ENCODE results near the gene ADA.
A peak's percentile ranks its signal among the peaks of the same experiment; 100 is the strongest.

The ADA gene

DNA sequence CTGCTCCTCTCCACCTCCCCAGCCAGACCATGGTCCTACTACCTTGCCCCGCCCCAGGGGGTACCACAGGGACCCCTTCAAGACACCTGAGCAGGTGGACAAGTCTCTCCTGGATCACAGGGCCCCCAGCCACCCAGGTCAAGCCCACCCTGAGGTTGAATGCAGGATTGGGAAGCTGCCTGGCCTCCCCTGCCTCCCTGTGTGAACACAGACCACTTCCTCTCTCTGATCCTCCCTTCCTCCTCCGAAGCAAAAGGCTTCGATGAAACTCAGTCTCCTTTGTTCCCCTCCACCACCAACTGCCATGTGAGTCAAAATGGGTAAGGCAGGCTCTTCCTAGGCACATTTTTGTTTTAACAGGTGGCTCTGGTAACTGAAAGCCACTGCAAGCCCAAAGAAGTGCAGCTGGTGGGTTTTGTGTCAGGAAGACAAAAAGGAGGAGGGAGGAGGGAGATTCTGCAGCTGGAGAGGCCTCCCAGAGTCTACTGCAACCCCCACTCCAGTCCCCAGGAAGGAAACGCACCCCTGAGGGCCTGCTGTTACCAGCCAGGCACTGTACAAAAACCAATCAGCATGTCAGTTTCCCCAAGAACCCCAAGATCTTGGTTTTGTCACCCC, 5.4 kb downstream of the ADA start:
- no peaks in the 10 kb centered on the region for H3K27me3 ChIP-seq (replicated peaks)
- peak overlapping the region; percentile 28 for H3K27ac ChIP-seq
- peak; percentile 14 for DNase-seq
- in situ Hi-C loops (cut with HindIII; ENCODE audit: low pct_ligation_motif_present, low sequenced_read_pairs) = no loop called here
- H3K36me3 ChIP-seq (replicated peaks) = no peaks in the 10 kb centered on the region
- TF ChIP-seq, protein P1, sequence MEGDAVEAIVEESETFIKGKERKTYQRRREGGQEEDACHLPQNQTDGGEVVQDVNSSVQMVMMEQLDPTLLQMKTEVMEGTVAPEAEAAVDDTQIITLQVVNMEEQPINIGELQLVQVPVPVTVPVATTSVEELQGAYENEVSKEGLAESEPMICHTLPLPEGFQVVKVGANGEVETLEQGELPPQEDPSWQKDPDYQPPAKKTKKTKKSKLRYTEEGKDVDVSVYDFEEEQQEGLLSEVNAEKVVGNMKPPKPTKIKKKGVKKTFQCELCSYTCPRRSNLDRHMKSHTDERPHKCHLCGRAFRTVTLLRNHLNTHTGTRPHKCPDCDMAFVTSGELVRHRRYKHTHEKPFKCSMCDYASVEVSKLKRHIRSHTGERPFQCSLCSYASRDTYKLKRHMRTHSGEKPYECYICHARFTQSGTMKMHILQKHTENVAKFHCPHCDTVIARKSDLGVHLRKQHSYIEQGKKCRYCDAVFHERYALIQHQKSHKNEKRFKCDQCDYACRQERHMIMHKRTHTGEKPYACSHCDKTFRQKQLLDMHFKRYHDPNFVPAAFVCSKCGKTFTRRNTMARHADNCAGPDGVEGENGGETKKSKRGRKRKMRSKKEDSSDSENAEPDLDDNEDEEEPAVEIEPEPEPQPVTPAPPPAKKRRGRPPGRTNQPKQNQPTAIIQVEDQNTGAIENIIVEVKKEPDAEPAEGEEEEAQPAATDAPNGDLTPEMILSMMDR (IDR thresholded peaks at IDR 0.05; ENCODE audit: low read depth, low read length, missing control alignments) = no peak
- no peak overlapping the region for H3K4me3 ChIP-seq (ENCODE audit: low read depth, low read length)

DNA sequence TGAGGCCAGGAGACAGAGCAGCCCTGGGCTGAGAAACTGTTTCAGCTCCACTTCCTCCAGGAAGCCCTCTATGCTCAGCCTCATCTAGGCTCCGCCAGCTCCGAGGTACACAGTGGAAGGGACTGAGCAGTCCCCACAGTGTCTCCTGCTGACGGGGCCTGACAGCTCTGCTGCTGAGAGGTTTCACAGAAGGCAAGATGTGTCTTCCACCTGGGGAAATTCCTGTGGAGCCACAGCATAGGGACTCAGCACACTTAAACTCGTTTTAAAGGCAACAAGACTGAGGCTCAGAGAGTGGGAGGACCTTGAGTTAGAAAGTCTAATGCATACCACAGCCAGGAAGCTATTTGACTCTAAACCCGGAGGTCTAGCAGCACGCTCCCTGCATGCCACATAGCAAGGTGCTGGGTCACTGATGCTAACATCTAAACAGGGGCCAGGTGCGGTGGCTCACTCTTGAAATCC, 6.8 kb downstream of the ADA start:
- H3K27ac ChIP-seq = peak overlapping the region; percentile 91
- TF ChIP-seq, protein P1 (IDR thresholded peaks at IDR 0.05; ENCODE audit: low read depth, low read length, missing control alignments) = no peak
- in situ Hi-C loops (cut with HindIII; ENCODE audit: low pct_ligation_motif_present, low sequenced_read_pairs) = no loop called here

DNA sequence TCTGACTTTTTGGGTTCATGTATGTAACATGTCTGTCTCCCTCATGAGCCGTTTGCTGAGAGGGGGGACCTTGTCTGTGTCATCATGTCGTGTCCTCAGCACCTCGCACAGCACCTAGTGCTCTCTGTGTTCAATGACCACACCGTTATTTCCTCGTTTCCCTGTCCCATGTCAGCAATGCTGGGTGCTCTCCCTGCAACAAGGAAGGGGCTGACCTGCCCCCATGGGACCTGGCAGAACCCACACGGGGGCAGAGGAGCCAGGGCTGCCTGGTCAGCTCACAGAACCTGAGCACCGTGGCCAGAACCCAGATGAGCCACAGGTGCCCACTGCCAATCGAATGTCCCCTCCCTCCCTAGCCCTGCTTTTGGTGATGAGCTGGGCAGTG, 7.3 kb downstream of the ADA start:
- TF ChIP-seq, protein P1 (IDR thresholded peaks at IDR 0.05; ENCODE audit: low read depth, low read length, missing control alignments) = no peak
- peak overlapping the region; percentile 91 for H3K27ac ChIP-seq
- in situ Hi-C loops (cut with HindIII; ENCODE audit: low pct_ligation_motif_present, low sequenced_read_pairs) = no loop called here
- no peak for DNase-seq
- H3K4me3 ChIP-seq (ENCODE audit: low read depth, low read length) = no peak overlapping the region
- no peaks in the 10 kb centered on the region for H3K27me3 ChIP-seq (replicated peaks)
- H3K36me3 ChIP-seq (replicated peaks) = no peaks in the 10 kb centered on the region

More for the DNA sequence above, 6.8 kb downstream of the ADA start:
- DNase-seq = no peak
- no peaks in the 10 kb centered on the region for H3K36me3 ChIP-seq (replicated peaks)
- no peak overlapping the region for H3K4me3 ChIP-seq (ENCODE audit: low read depth, low read length)
- H3K27me3 ChIP-seq (replicated peaks) = no peaks in the 10 kb centered on the region

DNA sequence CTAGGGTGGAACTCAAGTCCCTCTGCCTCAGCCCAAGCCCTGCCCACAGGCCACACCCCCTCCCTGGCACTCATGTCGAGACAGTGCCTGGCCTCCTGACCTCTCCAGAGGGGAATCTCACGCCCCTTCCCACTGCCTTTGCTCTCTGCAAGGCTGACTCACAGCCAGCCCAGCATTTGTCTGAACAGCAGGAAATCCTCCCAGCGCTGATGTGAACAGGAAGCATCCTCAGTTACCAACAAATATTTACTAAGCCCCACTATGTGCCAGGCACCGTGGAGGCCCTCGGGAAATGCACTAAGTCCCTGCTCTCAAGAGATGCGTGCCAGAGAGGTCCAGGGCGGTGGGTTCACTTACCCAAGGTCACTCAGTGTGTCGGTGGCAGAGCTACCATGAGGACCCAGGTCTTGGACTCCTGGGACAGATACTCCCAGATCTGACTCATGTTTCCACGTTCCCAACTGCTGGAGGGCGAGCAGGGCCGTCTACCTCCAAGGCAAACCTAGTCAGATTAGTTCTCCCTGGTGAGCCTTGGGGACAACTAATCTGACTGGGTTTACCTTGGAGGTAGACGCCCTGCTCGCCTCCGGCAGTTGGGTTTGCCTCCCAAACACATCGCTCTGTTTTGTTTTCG, 7.8 kb downstream of the ADA start:
- TF ChIP-seq, protein P1 (IDR thresholded peaks at IDR 0.05; ENCODE audit: low read depth, low read length, missing control alignments) = no peak
- in situ Hi-C loops (cut with HindIII; ENCODE audit: low pct_ligation_motif_present, low sequenced_read_pairs) = no loop called here
- Histone ChIP-seq H3K27ac (peak overlapping the region; percentile 91), H3K36me3 (replicated peaks) (no peaks in the 10 kb centered on the region), H3K27me3 (replicated peaks) (no peaks in the 10 kb centered on the region), H3K4me3 (ENCODE audit: low read depth, low read length) (no peak overlapping the region)
- DNase-seq = peak; percentile 95

DNA sequence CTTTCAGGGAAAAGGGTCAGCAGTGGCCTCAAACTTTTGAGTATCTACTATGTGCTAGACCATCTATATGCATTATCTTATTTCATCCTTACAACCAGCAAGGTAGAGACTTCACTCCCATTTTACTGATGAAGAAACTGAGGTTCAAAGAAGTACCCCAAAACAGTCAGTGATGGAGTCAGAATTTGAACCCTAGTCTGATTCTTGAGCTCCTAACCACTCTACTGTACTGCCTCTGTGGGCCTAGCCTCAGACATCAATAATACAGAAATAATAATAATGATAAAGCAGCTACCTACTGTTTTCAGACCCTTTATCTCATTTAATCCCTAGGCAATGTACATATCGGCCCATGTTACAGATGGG, 8.4 kb downstream of the ADA start:
- no peaks in the 10 kb centered on the region for H3K27me3 ChIP-seq (replicated peaks)
- DNase-seq = no peak
- TF ChIP-seq, protein P1 (IDR thresholded peaks at IDR 0.05; ENCODE audit: low read depth, low read length, missing control alignments) = no peak
- H3K27ac ChIP-seq = peak overlapping the region; percentile 91
- no peak overlapping the region for H3K4me3 ChIP-seq (ENCODE audit: low read depth, low read length)
- H3K36me3 ChIP-seq (replicated peaks) = no peaks in the 10 kb centered on the region
- in situ Hi-C loops (cut with HindIII; ENCODE audit: low pct_ligation_motif_present, low sequenced_read_pairs) = no loop called here

Measured in brain microvascular endothelial cell (primary cell).